Keratinocyte (primary cell): ENCODE data around the gene EVC. TPM values are rescaled to one million over a fixed set of nuclear protein-coding genes. Genes with fewer than 3 reads are reported as not detected.

Source experiments
- DNase-seq: peaks from one replicate; pipeline ENCODE4 v3.0.0-alpha.2; 2011; ENCODE audit warnings: low read depth, missing footprints, low spot score
- FAIRE-seq: peaks from 2 replicates; lab custom pipeline; 2011; peaks lifted over from hg19 to GRCh38; lab: Jason Lieb, UNC
- H2AFZ ChIP-seq: 2 replicates; pipeline ENCODE4 v1.6.0; 2012; ENCODE audit warnings: low read length, control low read depth, inconsistent platforms; ENCODE audit not compliant: control insufficient read depth
- H3K27ac ChIP-seq: 2 replicates; pipeline ENCODE4 v1.5.1; 2011; ENCODE audit warnings: low read length; ENCODE audit not compliant: control insufficient read depth, insufficient read depth
- H3K27me3 ChIP-seq: 3 replicates; pipeline ENCODE4 v1.6.0; 2011; ENCODE audit warnings: low read length; ENCODE audit not compliant: control insufficient read depth, insufficient read depth; ENCODE audit errors: extremely low read depth
- H3K36me3 ChIP-seq, 2 experiments: 2 replicates in 1 of 2; 3 replicates in 1 of 2; pipeline ENCODE4 v1.5.1; 2011; ENCODE audit warnings: low read length in 2 of 2, mild to moderate bottlenecking in 1 of 2; ENCODE audit not compliant: control insufficient read depth in 2 of 2, insufficient read depth in 2 of 2; ENCODE audit errors: extremely low read depth in 1 of 2
- H3K4me1 ChIP-seq: 3 replicates; pipeline ENCODE4 v1.5.1; 2011; ENCODE audit warnings: low read length; ENCODE audit not compliant: control insufficient read depth, insufficient read depth; ENCODE audit errors: extremely low read depth
- H3K4me2 ChIP-seq: 3 replicates; pipeline ENCODE4 v1.6.0; 2011; ENCODE audit warnings: low read depth, low read length; ENCODE audit not compliant: control insufficient read depth, insufficient read depth; ENCODE audit errors: extremely low read depth
- H3K4me3 ChIP-seq, 3 experiments: fragments of 200-600 bp in 1 of 3; sonication (generic) in 1 of 3; 2 replicates in 2 of 3; 3 replicates in 1 of 3; pipeline ENCODE4 v1.5.1; 2011 to 2016; ENCODE audit warnings: low read length in 3 of 3, mild to moderate bottlenecking in 3 of 3, control low read depth in 2 of 3, inconsistent platforms in 1 of 3, low read depth in 1 of 3, mixed read lengths in 1 of 3, mixed run types in 1 of 3, moderate library complexity in 1 of 3; ENCODE audit not compliant: control insufficient read depth in 2 of 3, insufficient read depth in 2 of 3; ENCODE audit errors: extremely low read depth in 1 of 3
- H3K79me2 ChIP-seq: 2 replicates; pipeline ENCODE4 v1.6.0; 2012; ENCODE audit warnings: low read length; ENCODE audit not compliant: control insufficient read depth, insufficient read depth
- H3K9ac ChIP-seq: 3 replicates; pipeline ENCODE4 v1.6.0; 2011; ENCODE audit warnings: low read length; ENCODE audit not compliant: control insufficient read depth, insufficient read depth; ENCODE audit errors: extremely low read depth
- H3K9me1 ChIP-seq: 3 replicates; pipeline ENCODE4 v1.6.0; 2011; ENCODE audit warnings: low read length; ENCODE audit not compliant: control insufficient read depth, insufficient read depth; ENCODE audit errors: extremely low read depth
- H3K9me3 ChIP-seq: 2 replicates; pipeline ENCODE4 v1.5.1; 2012; ENCODE audit warnings: low read depth, low read length; ENCODE audit not compliant: control insufficient read depth
- H4K20me1 ChIP-seq: 3 replicates; pipeline ENCODE4 v1.6.0; 2011; ENCODE audit warnings: low read length; ENCODE audit not compliant: control insufficient read depth, insufficient read depth; ENCODE audit errors: extremely low read depth
- CTCF ChIP-seq, 3 experiments: IDR thresholded peaks in 1 of 3; conservative IDR thresholded peaks in 1 of 3; optimal IDR thresholded peaks in 1 of 3; 2 replicates in 2 of 3; 3 replicates in 1 of 3; pipeline versions ENCODE3 to v1.5.1; 2011; ENCODE audit warnings: low read length in 3 of 3, mild to moderate bottlenecking in 3 of 3, moderate library complexity in 2 of 3, control low read depth in 1 of 3, inconsistent platforms in 1 of 3; ENCODE audit not compliant: insufficient read depth in 2 of 3; ENCODE audit errors: extremely low read depth in 1 of 3
- EZH2 ChIP-seq: IDR thresholded peaks from one replicate; pipeline ENCODE4 v1.6.1; 2012; ENCODE audit warnings: inconsistent platforms, mild to moderate bottlenecking, low read length, moderate library complexity
- dilution Hi-C: fragments of 300-500 bp; cut with MboI; formaldehyde crosslinking; loops from one replicate; pipeline ENCODE4 v1.7.0; 2020; ENCODE audit warnings: low sequenced_read_pairs; ENCODE audit not compliant: extremely low pct_ligation_motif_present
- polyA plus RNA-seq, 5 experiments: library from polyadenylated mRNA; depleted of rRNA in 3 of 5; stranded (reverse) in 3 of 5; stranded (forward) in 1 of 5; unstranded in 1 of 5; fragments of >200 nt; gene quantifications; 1 replicate in 1 of 5; 2 replicates in 3 of 5; 3 replicates in 1 of 5; pipeline versions ENCODE4 v1.2.1 to v1.2.3, GENCODE V29; 2011 to 2012; ENCODE audit warnings: missing spikeins in 2 of 5, low read depth in 1 of 5, low replicate concordance in 1 of 5

The EVC gene
- polyA plus RNA-seq, 1 donor (not counting 4 experiments of a cell fraction or from before 2014, with no cell fraction given) = 7.3 TPM

- Histone ChIP-seq H3K27ac (peak overlapping the region; percentile 96), H3K4me1 (peaks cover 36% of the 10 kb centered on the region), H3K9ac (peak overlapping the region; percentile 72), H2AFZ (peak overlapping the region; percentile 35), H3K36me3 (peaks cover 17 to 43% of the 10 kb centered on the region in 2 experiments), H3K79me2 (peaks cover 11% of the 10 kb centered on the region), H3K9me1 (no peaks in the 10 kb centered on the region), H4K20me1 (no peaks in the 10 kb centered on the region), H3K4me2 (peak overlapping the region; percentile 49), H3K27me3 (no peaks in the 10 kb centered on the region), H3K4me3 (peak overlapping the region in 1 of 3 experiments; percentile 34), H3K9me3 (peaks cover 6% of the 10 kb centered on the region)
- TF ChIP-seq CTCF (optimal IDR thresholded peaks at IDR 0.05 in 1 of 3, IDR thresholded peaks at IDR 0.05 in 1 of 3, conservative IDR thresholded peaks at IDR 0.05 in 1 of 3; ENCODE audit: extremely low read depth in 1 of 3, insufficient read depth in 2 of 3, low read length in 3 of 3) (no peak), EZH2 (no peak)
- dilution Hi-C loops = no loop called here
- FAIRE-seq = no peak
- no peak for DNase-seq
These were observed 48.5 kb downstream of the EVC start for GRCh38 chr4:5759236-5760075.

GRCh38 chr4:5760246-5760645 is 49.2 kb downstream of the EVC start:
- Histone ChIP-seq H2AFZ (no peak overlapping the region), H3K9ac (no peak overlapping the region), H3K79me2 (peaks cover 11% of the 10 kb centered on the region), H3K4me1 (peaks cover 36% of the 10 kb centered on the region), H3K4me3 (no peak overlapping the region), H3K4me2 (no peak overlapping the region), H3K27me3 (no peaks in the 10 kb centered on the region), H3K9me3 (peaks cover 6% of the 10 kb centered on the region), H3K36me3 (peaks cover 16 to 36% of the 10 kb centered on the region in 2 experiments), H4K20me1 (no peaks in the 10 kb centered on the region), H3K27ac (peak overlapping the region; percentile 96), H3K9me1 (no peaks in the 10 kb centered on the region)
- dilution Hi-C loops = no loop called here
- TF ChIP-seq CTCF (optimal IDR thresholded peaks at IDR 0.05 in 1 of 3, IDR thresholded peaks at IDR 0.05 in 1 of 3, conservative IDR thresholded peaks at IDR 0.05 in 1 of 3; ENCODE audit: extremely low read depth in 1 of 3, insufficient read depth in 2 of 3, low read length in 3 of 3) (no peak), EZH2 (no peak)
- DNase-seq (no peak), FAIRE-seq (peak; percentile 46)
